ENCODE results near the gene CTU2.
"Not testable (repeated sequence)": the region's sequence is repeated elsewhere in the genome, so short reads cannot be mapped to it uniquely, and the experiment has no call there.

CTU2 gene

DNA sequence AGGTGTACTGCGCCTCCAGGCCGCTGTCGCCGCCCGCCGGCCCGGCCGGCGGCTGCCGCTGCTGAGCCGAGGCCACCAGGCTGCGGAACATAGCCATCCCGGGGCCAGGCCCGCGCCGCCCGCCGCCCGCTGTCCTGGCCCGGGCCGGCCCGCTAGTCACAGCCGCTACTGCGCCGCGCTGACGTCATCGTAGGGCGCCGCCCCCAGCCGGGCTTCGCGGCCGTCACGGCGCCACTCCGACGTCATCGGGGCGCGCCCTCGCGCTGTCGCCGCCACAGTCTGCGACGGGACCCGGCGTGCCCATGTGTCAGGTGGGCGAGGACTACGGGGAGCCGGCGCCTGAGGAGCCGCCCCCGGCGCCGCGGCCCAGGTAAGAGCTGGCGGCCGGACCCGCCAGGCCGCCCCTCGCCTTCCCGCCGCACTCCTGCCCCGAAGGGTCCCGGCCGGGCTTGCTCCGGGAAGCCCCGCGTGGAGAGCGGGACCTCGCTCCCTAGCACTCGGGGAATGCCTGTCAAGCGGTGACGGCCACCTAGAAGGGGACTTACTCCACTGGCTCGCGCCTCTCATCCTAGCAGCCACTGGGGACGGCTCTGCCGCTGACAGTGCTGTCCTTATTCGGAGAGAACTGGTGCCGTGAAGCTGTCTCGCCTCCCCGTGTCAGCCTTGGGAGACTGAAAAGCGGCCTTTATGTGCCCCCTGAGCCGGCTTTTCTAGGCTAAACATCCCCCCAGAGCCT lies at the start of gene CTU2, which contains the start of gene RNF166:
CTU2 (plus strand) TSS at position 275 of the 736 bp plus-strand sequence; CDS start at position 303, 28 bp downstream.
RNF166 (minus strand) TSS at position 180 of the 736 bp plus-strand sequence; CDS start at position 97, 83 bp downstream.
- peak; percentile 75 for DNase-seq

DNA sequence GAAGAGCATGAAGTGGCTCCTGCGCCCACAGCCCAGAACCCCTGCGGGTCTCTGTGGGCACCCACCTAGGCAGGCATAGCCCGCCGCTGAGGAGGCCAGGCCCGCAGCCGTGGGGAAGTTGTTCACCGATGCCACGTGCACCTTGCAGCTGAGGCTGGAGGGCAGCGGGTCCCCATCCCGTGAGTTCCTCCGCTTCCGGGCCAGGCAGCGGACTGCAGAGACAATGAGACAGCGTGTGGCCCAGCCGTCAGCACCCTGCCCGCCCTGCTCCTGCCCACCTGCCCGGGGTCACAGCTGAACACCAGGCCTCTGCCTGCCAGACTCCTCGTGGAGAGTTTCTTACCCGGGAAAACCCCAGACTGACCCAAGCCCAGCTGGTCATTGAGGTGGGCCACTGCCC lies 48.9 kb upstream of the CTU2 start:
- no peak for DNase-seq

DNA sequence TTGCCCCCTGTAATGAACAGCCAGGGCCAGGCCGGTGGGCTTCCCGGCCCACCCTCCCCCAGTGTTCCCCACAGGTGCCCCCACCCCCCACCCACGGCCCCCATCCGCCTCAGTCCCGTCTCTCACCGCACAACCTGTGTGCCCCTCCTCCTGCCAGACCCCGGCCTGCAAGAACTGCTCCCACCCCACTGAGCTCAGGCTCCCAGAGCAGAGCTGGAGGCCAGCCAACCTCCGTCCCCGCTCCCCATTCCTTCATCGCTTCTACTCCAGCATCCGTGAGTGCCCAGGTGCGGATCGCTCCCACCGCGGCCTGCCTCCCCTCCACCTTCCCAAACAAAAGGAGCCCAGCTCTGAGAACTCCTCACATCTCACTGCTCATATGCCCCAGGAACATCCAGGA lies 47.6 kb upstream of the CTU2 start:
- no peak for DNase-seq

DNA sequence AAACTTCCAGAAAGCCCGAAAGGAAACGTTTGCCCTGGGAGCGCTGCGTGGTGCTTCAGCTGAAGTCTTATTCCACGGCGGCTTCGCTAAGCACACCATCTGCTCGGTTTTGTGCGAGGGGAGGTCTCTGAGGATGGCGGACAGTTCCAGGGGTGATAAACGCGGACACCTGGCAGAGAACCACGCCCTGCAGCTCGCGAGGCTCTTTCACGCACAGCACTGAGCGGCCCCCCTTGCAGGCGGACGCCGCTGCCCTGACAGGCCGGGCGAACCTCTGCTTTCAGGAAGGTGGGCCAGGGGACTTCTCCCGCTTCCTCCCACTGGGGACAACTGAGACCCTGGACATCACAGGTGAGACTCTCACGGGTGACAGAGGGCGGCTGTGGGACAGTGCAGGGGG lies 47.1 kb upstream of the CTU2 start:
- no peak for DNase-seq

DNA sequence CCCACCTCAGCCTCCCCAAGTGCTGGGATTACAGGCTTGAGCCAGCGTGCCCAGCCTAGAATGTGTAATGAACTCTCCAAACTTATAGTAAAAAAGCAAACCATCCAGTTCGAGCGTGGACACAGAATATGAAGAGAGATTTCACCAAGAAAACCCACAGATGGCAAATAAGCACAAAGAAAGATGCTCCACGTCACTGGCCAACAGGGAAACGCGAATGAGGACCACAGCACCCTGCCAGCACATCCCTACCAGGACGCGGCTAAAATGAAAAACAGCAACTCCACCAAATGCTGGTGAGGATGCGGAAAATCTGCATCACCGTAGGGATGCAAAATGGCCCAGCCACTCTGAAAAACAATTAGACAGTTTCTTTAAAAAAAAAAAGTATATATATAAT lies 44.8 kb upstream of the CTU2 start:
- DNase-seq: no peak

DNA sequence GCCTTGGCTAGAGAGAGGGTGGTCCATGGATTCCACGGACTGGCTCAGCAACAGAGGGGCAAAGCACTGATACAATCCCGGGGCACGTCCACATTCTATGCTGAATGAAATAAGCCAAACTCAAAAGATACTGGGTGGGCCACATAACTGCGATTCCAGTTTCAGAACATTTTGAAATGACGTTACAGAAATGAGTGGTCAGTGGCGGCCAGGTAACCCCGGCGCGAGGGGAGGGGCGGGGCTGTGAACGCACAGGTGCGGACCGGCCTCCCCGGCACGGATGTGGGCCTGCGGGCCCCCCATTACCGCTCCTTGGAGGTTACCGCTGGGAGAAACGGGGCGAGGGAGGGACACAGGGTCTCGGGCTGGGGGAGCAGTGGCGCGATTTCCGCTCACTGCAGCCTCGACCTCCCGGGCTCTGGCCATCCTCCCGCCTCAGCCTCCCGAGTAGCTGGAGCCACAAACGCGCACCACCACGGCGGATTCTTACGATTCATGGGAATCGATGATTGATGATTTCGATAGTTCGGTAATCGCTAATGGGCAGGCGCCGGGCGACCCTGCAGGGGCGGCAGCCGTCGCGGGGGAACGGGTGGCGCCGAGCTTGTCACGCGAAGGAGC lies 44.0 kb upstream of the CTU2 start:
- no peak for DNase-seq

DNA sequence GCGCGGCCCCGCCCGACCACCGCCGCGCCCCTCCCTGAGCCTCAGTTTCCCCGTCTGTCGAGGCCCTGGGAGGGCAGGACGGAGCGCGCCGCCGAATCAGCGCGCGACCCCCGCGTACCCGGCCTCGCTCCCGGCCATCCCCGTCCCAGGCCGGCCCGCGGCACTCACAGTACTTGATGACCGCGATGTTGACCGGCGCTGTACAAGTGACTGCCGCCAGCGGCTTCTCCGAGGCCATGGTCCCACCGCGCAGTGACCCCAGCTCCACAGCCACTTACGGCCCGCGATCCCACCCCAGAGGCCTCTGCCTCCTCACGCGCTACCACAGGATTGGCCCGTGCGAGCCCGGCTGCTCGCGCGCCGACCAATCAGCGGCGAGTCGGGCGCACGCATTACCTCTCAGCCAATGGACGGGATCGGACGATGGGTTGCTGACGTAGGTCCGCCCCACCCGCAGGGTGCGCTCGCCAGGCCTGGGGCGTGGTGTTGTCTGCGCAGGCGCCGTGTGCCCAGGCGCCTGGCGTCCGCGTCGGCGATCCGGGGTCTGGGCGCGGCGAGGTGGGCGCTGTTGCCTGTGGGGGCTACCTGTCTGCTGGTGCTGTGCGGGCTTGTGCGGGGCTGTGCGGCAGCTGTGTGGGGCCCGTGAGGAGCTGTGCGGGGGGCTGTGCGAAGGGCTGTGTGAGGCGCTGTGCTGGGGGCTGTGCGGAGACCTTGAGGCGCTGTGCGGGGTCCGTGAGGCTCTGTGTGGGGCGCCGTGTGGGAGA lies 43.3 kb upstream of the CTU2 start, which contains the start of gene MVD:
MVD (minus strand) TSS at position 249 of the 764 bp plus-strand sequence; CDS start at position 238, 11 bp downstream.
- DNase-seq: peak; percentile 97

DNA sequence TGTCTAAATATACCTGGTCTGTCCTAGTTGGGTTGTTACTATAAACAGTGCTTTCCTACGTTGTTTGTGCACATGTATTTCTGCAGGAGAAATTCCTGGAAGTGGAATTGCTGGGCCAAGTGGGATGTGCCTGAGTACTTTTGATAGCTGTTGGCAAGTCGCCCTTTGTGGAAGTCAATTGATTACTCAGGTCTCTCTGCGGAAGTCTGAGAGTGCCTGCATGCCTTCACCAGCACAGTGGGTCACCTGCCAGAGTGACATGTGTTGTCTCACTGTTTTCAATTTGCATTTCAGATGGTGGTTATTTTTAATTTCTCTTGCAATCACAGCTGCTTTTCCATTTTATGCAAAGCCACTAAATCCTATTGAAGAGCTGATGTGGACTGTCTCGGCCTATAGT lies 41.2 kb upstream of the CTU2 start:
- DNase-seq: no peak

DNA sequence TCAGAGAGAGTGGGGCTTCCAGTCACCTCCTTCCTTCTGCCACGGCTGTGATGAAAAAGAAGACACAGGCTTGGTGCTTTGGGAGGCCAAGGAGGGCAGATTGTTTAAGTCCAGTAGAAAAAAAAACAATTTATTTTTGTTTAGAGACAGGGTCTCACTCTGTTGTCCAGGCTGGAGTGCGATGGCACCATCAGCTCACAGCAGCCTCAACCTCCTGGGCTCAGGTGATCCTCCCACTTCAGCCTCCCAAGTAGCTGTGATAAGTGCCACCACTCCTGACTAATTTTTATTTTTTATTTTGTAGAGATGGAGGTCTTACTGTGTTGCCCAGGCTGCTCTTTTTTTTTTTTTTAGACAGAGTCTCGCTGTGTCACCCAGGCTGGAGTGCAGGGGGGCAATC lies 40.7 kb upstream of the CTU2 start:
- DNase-seq: no peak

DNA sequence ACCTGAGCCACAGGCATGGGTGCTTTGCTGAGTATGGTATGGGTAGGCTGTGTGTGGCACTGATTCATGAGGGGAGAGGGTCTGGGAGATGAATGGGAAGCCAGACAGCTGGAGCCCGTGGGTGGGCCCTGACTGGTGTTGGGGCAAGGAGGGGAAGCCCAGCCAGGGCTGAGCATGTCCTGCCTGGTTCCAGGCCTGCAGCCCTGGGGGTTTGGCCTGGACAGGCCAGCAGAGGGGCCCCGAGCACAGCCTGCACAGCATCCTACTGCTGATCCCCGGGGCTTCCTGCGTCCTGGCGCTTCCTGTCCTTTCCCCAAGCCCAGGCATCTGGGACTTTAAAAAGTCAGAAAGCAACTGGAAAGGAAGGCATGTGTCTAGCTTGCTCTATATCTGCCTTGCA lies 38.8 kb upstream of the CTU2 start:
- no peak for DNase-seq

DNA sequence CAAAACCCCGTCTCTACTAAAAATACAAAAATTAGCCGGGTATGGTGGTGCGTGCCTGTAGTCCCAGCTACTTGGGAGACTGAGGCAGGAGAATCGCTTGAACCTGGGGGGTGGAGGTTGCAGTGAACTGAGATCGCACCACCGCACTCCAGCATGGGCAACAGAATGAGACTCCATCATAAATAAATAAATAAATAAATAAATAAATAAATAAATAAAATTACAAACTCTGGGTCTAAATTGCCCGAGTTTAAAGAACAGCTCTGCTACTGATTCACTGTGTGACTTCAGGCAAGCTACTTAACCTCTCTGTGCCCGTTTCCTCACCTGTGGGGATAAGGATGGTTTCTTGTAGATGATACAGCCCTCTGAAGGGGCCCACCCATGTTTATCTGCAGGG lies 36.8 kb upstream of the CTU2 start:
- not testable (repeated sequence) for DNase-seq

DNA sequence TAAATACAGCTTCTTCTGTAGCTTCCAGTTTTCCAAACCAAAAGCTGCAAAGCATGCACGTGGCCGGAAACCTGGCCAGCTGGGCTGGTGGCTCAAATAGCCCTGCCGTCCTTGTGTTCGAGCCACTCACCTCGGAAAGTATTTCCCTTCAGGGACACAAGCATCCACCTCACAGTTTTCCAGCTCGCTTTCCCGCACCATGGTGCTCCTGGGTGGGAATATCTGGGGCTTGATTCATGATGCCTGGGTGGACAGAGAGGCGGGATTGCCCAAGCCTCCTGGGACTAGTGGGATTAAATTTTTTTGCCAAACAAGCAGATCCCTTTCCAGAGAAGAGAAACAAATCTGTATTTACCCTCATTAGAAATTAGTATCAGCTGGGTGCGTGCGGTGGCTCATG lies 36.3 kb upstream of the CTU2 start:
- DNase-seq: no peak

DNA sequence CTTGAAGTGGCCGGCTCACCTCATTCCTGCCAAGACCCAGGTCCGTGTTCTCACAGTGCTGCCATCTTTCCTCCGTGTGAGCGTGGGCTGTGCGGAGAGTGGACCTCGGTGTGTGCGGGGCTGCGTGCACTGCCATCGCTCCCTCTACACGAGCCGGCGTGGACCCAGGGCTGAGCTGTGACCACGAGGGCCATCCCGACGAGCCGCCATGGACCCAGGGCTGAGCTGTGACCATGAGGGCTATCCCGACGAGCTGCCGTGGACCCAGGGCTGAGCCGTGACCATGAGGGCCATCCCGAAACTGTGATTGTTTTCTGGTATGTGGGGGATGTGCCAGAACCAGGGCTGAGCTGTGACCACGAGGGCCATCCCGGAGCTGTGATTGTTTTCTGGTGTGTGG lies 34.5 kb upstream of the CTU2 start:
- no peak for DNase-seq

DNA sequence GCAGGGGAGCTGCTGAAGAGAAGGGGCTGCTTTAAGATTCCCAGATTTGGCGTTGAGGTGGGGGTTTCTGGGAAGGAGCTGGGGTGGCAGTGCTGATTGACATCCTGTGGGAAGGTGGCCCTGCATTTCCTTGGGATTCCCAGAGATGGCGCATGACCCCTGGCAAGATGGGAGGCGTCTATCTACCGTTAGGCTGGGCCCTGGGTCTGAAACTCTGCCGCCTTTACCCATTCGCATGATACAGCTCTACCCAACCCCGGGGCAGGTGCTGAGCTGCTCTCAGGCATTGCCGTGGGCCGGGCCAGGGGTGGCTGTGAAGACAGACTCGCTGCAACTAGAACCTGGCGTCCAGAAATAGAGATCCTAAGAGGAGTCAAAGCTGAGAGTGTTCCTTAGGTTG lies 33.5 kb upstream of the CTU2 start:
- no peak for DNase-seq

DNA sequence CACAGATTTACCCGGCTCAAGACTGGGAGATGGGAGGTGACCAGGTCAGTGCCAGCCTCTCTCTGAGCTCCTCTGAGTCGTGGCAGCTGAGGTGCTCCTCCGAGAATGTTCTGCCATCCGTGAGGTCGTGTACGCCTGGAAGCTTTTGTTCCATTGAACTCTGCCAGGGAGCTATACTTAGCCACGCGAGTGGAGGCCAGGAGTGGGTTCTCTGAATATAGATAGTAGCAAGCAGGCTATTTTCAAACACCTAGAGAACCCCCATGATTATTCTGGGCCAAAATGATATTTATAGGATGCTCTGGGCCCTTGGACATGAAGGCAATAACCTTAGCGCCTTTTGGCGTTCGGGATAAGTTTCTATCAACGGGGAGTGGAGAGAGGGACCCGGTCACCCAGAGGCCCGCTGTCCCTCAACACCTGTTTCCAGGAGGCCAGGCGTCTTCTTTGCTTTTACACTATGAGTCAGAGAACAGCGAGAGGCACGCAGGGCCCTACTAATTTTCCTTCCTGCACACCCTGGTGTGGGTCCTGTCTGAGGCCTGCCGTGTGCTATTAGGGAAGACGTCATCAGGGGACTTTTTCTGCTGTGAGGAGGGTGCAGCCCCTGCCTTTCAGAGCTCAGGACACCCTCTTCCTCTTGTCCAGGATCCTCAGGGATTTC lies 32.5 kb upstream of the CTU2 start:
- no peak for DNase-seq

DNA sequence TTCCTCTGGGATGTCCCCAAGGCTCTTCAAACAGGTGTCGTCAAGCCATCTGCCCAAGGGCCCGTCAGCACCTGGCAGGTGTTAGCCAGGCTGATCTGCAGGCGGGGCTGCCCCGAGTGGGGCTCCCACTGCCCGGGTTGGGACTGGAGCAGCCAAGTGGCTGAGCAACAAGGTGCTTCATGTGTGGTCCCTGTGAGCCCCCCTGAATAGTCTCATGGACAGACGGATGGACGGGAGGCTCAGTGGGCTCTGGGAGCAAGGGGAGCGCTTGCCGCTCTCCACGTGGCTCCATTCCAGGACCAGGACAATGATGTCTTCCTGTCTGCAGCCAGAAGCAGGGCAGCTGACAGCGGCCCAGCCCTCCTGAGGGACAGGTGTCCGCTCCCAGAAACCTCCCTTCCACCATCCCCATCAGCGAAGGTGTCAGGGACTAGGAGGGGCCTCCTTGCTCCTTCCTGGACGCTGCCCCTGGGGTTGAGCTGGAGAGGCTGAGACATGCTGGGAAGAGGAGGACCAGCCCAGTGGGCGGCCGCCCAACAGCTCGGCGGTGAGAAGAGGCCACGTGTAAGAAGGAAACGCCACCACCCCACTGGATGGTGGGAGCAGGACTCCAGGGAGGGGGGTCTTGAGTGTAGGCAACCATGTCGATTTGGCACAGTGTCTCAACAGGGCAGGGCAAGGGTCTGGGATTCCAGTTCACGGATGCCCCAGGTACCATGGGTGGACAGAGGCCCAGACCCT lies 29.6 kb upstream of the CTU2 start:
- no peak for DNase-seq

DNA sequence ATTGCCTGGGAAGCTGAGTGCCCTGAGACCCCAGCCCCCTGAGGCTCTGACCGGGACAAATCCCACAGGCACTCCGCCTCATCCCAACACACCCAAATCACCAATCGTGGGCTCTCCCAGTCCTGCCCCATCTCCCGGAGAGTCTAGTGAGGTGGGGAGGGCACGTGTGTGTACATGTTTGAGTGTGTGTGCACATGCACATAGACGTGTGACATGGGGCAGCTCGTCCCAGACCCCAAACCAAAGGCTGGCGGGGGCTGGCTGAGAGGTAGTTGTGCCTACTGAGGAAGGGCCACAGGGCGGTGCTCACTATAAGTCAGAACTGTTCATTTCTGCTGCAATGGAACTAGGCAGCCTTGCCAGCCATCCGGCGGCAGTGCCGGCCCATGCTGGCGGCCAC lies 28.6 kb upstream of the CTU2 start:
- no peak for DNase-seq

DNA sequence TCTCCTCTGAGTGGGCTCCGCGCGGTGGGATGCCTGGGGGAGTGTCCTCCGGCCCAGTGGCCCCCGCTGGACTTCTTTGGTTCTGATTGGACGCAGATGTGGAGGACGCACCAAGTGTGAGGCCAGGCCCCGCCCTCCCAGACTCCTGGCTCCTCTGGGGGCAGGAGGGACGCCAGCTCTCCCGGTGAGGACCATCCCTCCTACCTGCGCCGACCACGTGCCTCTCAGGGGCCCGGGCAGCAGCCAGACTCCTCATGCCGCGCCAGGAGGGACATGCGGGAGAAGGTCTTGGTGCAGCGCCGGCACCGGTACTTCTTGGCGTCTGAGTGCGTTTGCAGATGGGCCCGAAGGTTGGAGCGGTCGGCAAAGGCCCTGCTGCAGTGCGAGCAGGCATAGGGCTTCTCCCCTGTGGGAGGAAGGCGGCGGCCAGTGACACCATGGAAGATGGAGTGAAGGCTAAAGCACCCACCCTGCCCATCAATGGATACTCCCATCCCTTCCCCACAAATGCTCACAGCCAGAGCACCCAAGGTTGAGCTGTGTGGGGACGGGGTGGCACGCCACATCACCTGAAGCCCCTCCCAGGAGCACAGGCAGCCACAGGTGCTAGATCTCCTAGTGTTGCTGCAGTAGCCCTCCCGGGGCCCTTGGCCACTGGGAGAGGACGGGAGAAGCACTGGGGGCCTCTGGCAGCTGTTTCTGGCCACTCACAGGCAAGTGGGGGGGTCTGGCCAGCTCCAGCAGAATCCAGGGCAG lies 27.9 kb upstream of the CTU2 start:
- DNase-seq: no peak

DNA sequence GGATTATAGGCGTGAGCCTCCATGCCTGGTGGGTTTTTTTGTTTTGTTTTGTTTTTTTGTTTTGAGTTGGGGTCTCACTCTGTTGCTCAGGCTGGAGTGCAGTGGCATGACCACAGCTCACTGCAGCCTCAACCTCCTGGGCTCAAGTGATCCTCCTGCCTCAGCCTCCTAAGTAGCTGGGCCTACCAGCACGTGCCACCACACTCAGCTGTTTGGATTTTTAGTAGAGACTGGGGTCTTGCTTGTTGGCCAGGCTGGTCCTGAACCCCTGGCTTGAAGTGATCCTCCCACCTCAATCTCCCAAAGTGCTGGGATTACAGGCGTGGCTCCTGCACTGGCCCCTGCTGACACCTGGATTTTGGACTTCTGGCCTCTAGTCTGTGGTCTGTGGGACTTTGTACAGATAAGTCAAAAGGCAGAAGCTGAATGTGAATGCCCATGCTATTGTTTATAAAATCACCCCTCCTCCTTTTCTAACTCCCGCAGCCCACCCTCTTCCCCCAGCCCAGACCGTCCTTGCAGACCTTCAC lies 25.7 kb upstream of the CTU2 start:
- no peak for DNase-seq

DNA sequence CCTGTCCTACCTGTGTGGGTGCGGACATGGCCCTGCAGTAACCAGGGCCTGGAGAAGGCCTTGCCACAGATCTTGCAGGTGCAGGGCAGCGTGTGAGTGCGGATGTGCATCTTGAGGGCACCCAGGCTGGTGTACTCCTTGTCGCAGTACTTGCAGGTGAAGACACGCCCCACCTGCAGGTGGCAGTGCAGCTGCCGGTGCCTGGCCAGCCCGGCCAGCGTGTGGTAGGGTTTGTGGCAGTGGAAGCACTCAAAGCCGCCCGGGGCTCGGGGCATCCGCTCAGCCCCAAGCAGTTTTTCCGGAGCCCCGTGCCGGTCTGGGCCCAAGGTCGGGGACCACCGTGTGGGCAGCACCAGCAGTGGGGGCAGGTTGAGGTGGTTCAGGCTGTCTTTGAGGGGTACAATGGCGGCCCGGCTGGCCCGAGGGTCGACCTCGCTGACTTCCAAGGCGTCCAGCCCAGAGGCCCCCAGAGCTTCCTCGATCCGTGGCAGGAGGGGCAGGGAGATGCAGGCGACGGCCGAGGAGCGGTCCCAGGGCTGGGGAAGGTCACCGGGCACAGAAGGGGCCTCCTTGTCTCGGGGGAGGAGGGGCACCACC lies 25.1 kb upstream of the CTU2 start:
- no peak for DNase-seq
